Muscle of back (tissue), 11 donors: ENCODE measurements around the gene LAS1L. TPM values are rescaled to one million over a fixed set of nuclear protein-coding genes. Genes with fewer than 3 reads are reported as not detected.
"Not testable (repeated sequence)": the region's sequence is repeated elsewhere in the genome, so short reads cannot be mapped to it uniquely, and the experiment has no call there.

Experiments
- DNase-seq, 3 donors: peaks; one replicate each; pipeline versions ENCODE4 v3.0.0 to v3.0.0-alpha.2; 2013
- polyA plus RNA-seq, 10 donors: library from polyadenylated mRNA; unstranded; fragments of 120-200 nt; gene quantifications; one replicate each; pipeline ENCODE4 v1.2.1, GENCODE V29; 2013; ENCODE audit not compliant: insufficient read length in 10 of 10

The LAS1L gene
- polyA plus RNA-seq, 10 donors, result 18.9 to 30.9 (median 22.9) TPM

GRCh38 chrX:65519530-65519929 lies 15.1 kb downstream of the LAS1L start:
- DNase-seq, result not testable (repeated sequence)

GRCh38 chrX:65518980-65519379 lies 15.6 kb downstream of the LAS1L start:
- not testable (repeated sequence) for DNase-seq

- no peak for DNase-seq
These were observed 16.7 kb downstream of the LAS1L start for GRCh38 chrX:65517923-65518322.

GRCh38 chrX:65516756-65517155 lies 17.8 kb downstream of the LAS1L start:
- no peak for DNase-seq

GRCh38 chrX:65513610-65514009 lies 21.0 kb downstream of the LAS1L start:
- no peak for DNase-seq

- DNase-seq, result no peak
These were observed 25.2 kb downstream of the LAS1L start for GRCh38 chrX:65509400-65509799.

GRCh38 chrX:65508851-65509250 lies 25.7 kb downstream of the LAS1L start:
- no peak for DNase-seq

GRCh38 chrX:65502618-65503017 lies 32.0 kb downstream of the LAS1L start:
- no peak for DNase-seq

GRCh38 chrX:65493431-65493830 lies 41.2 kb downstream of the LAS1L start:
- no peak for DNase-seq

GRCh38 chrX:65491620-65492019 lies 43.0 kb downstream of the LAS1L start:
- no peak for DNase-seq

- DNase-seq, result no peak
These were observed 46.1 kb downstream of the LAS1L start for GRCh38 chrX:65488495-65488894.

- DNase-seq, result no peak
These were observed 53.6 kb downstream of the LAS1L start for GRCh38 chrX:65480960-65481359.

GRCh38 chrX:65479102-65479501 lies 55.5 kb downstream of the LAS1L start:
- DNase-seq, result not testable (repeated sequence)

- DNase-seq, result no peak
These were observed 58.0 kb downstream of the LAS1L start for GRCh38 chrX:65476564-65476963.

- no peak for DNase-seq
These were observed 71.0 kb downstream of the LAS1L start for GRCh38 chrX:65463550-65463949.

Other genes starting within 250 kb of the LAS1L start
- 100 to 1,000 TPM; 118 to 152 (median 138) TPM for gene MSN, start 132.9 kb upstream of the LAS1L start, polyA plus RNA-seq